Measurements from ENCODE around the gene HTR7.

Gene HTR7

DNA sequence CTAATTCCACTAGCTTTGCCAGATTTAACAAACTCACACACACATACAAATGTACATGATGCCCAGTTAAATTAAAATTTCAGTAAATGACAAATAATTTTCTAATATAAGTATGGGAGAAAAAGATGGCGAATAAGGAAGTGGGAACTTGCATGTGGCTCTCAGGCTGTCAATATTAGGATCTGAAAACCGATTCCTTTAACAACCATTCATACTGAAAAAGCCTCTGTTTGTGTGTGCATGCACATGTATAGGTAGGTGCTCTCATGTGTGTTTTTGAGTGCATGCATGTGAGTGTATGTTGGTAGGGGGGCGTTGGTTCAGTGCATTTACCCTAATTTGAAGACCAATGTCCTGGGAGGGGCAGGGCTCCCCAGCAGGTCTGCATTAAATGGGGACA, 125.3 kb downstream of the HTR7 start:
- no peak for DNase-seq

DNA sequence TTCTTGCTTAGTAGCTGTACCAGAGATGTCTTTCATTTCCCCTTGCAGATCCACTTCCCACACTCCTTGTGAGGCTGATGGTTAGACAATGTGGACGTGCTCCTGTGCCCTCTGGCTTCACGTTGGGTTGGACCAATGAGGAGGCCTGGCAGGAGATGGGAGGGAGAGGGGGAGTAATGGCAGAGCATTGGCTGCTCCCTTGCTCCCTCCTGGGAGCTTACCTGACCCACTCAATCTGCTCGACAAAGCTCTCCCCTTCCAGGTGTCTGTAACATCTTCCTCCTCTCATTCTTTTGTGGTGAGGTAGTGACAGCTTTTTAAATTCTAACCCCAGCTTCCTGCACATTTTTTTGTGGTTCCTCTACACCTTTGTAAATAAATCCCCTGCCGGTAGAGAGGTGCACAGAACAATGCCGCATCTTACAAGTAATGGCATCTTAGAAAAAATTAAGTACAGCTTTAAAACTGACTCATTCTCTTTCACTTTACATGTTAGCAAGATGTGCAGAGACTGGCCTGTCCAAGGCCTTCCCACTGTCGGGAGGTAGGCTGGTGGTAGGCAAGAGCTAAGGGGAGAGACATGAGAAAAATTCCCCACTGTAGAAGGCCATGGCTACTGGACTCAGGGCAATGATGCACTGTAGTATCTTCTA, 134.3 kb downstream of the HTR7 start:
- no peak for DNase-seq

DNA sequence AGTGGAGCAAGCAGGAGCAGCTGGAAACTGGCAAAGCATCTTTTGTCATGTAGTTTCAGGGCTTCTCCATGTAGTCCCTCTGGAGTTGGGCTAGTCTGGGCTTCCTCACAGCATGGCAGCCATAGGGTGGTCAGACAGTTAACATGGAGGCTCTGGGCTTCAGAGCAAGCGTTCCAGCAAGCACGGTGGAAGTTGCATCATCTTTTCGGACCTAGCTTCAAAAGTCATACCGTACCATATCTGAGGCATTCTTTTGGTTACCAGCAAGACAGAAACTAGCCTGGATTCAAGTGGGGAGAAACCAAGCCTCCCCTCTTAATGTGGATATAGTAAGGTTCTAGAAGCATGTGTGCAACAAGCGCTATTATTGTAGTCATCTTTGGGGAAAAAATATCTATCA, 135.0 kb downstream of the HTR7 start:
- no peak for DNase-seq

DNA sequence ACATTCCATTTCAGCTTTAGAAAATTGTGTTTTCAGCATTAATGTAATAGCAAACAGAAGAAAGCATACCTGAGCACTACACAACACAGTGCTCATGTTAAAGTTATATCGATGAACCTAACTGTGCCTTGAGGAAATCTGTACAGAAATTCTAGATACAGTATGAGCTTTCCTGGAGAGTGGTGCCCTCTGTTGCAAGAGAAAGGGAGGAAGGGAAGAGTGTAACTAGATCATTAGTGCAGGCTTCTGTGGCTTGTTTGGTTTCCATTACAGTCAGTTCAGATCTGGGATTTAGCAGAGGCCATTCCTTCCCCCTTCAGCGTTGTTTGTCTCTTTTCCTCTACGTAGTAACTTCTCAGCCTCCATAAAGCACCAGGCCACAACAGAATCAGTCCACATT, 139.7 kb downstream of the HTR7 start:
- DNase-seq: no peak

DNA sequence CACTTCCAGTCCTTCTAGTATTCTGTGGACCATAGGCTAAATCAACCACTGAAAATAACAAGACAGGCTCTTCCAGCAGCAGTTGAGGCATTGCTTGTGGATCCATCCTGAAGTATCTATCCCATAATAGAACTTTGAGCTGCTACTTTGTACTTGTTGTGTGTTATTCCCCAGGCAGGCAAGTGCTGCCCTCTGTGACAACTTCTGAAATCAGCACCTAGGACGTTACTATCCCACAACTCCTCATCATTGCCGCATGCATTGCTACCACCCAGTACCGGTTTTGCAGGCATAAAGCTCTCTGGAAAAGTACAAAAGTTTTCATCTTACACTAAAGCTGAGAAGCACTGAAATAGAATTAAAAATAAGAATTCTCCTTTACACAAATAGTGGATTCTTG, 145.3 kb downstream of the HTR7 start:
- DNase-seq: no peak

DNA sequence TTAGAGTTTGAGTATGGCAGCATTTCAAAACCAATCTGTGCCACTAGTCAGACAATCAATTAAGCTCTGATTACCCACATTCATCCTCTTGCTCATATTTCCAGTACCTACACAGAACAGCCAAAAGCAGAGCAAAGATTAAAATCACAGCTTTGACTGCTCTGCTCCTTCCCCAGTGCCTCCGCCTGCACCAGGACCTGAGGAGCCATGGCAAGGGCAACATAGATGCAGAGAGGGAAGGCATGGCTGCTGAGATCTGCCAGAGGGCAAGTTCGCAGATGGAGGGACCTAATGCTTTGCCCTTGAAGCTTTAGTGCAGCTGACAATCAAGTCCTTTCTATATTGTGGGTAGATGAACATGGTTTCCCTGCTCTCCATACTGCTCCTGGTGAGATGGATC, 148.1 kb downstream of the HTR7 start:
- DNase-seq: no peak

DNA sequence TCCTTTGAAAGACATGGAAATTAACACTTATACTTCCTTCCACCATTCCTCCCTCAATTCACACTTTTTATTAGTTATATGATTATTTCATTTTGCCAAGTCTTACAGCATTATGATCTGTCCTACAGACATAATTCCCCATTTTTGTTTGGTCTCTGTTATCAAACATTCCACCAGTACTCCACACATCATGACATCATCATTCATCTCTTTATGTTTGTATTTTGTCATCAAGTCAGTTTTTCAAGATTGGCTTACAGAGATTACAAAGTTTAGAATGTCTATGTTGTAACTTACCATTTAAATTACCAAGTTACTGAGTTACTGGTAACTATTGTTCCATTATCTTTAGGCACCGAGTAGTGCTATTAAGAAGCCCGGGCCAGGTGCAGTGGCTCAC, 150.2 kb downstream of the HTR7 start:
- no peak for DNase-seq

DNA sequence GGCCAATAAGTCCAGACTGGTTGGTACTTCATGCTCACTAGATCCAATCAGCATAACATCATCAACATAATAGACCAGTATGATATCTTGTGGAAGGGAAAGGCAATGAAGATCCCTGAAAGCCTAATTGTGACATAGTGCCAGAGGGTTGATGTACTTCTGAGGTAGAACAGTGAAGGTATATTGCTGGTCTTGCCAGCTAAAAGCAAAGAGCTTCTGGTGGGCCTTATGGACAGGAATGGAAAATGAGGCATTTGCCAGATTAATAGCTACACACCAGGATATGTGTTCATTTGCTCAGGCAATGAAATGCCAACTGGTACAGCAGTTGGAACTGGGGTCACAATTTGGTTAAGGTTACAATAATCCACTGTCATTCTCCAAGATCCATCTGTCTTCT, 156.4 kb downstream of the HTR7 start:
- DNase-seq: no peak

DNA sequence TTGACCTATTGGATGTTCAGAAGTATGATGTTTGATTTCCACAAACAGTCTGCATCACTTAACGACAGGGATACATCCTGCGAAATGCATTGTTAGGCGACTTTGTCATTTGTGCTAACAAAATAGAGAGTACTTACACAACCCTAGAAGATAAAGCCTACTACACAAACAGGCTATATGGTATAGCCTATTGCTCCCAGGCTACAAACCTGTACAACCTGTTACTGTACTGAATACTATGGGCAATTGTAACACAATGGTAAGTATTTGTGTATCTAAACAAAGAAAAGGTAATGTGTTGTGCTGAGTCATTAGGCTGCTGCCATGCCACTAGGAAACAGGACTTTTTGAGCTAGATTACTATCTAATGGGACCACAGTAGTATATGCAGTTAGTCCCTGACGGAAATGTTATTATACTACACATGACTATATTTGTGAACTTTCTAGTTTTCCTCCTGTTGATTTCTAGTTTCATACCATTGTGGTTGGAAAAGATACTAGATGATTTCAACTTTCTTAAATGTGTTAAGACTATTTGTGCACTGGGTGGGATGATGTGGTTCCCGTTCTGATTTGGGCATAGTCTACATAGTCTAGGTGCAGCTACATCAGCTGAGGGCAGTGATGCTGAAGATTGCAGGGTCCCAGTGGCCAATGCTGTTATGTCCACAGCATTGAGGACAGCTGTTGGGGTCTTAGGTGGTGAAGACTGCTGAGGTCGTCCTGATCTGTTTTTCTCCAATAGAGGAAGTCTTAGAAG, 161.7 kb downstream of the HTR7 start:
- DNase-seq: no peak
